Dendritic cell treated with granulocyte-macrophage colony-stimulating factor and Interleukin-4, amounts not matched to agents 40 ng/mL and 50 ng/mL, for 4 days (primary cell): ENCODE results near the gene CHD9.

Source experiments
- H3K27ac Mint-ChIP-seq: one replicate; pipeline ENCODE4 v1.8.0; 2022; ENCODE audit warnings: mild to moderate bottlenecking, mixed read lengths
- H3K27me3 Mint-ChIP-seq: one replicate; pipeline ENCODE4 v1.8.0; 2022; ENCODE audit warnings: mild to moderate bottlenecking, mixed read lengths
- H3K36me3 Mint-ChIP-seq: one replicate; pipeline ENCODE4 v1.8.0; 2022; ENCODE audit warnings: low read depth, mixed read lengths
- H3K4me1 Mint-ChIP-seq: one replicate; pipeline ENCODE4 v1.8.0; 2022; ENCODE audit warnings: low read depth, mixed read lengths
- H3K4me3 Mint-ChIP-seq: one replicate; pipeline ENCODE4 v1.8.0; 2022; ENCODE audit warnings: mild to moderate bottlenecking, moderate library complexity, mixed read lengths
- H3K9me3 Mint-ChIP-seq: one replicate; pipeline ENCODE4 v1.8.0; 2022; ENCODE audit warnings: mixed read lengths
- intact Hi-C: fragments of 100-400 bp; cut with micrococcal nuclease; formaldehyde crosslinking; loops from one replicate; pipeline ENCODE4 v1.15.0; 2022

Gene CHD9

DNA sequence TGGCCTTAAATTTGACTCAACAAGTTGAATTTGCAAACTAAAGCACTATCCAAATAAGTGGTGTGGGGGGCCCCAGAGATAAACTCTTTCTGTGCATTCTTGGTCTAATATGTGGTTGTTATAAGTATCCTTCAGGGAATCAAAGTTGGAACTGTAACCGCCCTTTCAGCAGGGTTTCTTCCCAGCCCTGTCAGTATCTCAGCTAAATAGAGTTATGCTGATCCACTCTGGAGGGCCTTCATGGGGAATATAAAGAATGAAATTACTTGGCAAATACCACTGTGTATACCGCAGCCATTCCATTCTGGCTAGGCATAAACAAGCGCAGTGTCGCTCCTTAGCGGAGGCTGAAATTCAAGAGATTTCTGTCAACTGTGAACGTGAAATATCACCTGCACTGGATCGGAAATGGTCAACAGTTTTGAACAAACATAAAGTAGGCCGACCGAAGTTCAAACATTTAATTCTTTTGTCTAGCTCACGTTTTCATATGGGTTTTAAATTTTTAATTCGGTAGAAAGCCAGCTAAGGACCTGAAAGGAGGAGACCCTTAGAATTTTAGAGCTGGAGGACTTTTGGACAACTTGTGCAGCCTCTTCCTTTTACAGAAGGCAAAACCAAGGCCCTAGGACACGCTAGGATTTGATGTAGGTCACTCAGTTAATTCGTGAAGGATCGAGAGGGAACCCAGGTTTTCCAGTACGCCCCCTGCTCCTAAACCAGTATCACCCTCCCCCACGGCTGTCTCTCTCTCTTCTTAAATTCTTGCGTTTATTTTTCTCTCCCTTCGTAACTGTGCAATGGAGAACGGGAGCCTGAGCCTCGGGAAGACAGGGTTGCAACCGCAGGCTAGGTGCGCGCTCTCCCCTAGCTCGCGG is 74.7 kb downstream of the CHD9 start:
- Mint-ChIP-seq H3K9me3 (no peaks in the 10 kb centered on the region), H3K36me3 (peaks cover 9% of the 10 kb centered on the region), H3K27me3 (no peaks in the 10 kb centered on the region), H3K27ac (peak overlapping the region; percentile 88), H3K4me1 (peaks cover 22% of the 10 kb centered on the region), H3K4me3 (peak overlapping the region; percentile 77)
- intact Hi-C loops = loop anchor here (1.0 to 5.0 kb wide), 4 partner anchors 31 to 373 kb away; partner anchors contain the start of gene AKTIP

GRCh38 chr16:53130159-53131049 is 75.6 kb downstream of the CHD9 start:
- H3K9me3 Mint-ChIP-seq = no peaks in the 10 kb centered on the region
- peaks cover 30% of the 10 kb centered on the region for H3K4me1 Mint-ChIP-seq
- H3K4me3 Mint-ChIP-seq = peak overlapping the region; percentile 77
- intact Hi-C loops = loop anchor here (1.0 to 5.0 kb wide), 4 partner anchors 32 to 372 kb away; partner anchors contain the start of gene AKTIP
- peak overlapping the region; percentile 88 for H3K27ac Mint-ChIP-seq
- H3K36me3 Mint-ChIP-seq = peaks cover 13% of the 10 kb centered on the region
- H3K27me3 Mint-ChIP-seq = no peaks in the 10 kb centered on the region

DNA sequence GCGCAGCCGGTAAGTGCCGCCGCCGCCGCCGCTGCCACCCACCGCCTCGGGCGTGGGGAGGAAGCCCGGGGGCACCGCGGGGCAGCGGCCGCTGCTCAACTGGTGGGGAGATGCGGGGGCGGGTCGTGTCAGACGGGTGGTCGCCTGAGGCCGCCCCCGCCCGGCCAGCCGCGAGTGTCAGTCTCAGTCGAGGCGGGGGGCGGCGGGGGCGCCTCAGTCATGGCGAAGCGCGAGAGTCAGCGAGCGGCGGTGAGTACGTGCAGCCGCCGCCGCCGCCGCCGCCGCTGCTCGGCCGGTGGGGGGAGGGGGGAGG is 76.2 kb downstream of the CHD9 start:
- peak overlapping the region; percentile 88 for H3K27ac Mint-ChIP-seq
- no peaks in the 10 kb centered on the region for H3K27me3 Mint-ChIP-seq
- peak overlapping the region; percentile 72 for H3K4me3 Mint-ChIP-seq
- H3K4me1 Mint-ChIP-seq = peaks cover 32% of the 10 kb centered on the region
- no peaks in the 10 kb centered on the region for H3K9me3 Mint-ChIP-seq
- peaks cover 15% of the 10 kb centered on the region for H3K36me3 Mint-ChIP-seq
- intact Hi-C loops = loop anchor here (2.0 to 5.0 kb wide), 3 partner anchors 32 to 371 kb away; partner anchors contain the start of gene AKTIP

- Mint-ChIP-seq H3K4me3 (peak overlapping the region; percentile 93), H3K4me1 (peaks cover 29% of the 10 kb centered on the region), H3K9me3 (no peaks in the 10 kb centered on the region), H3K27ac (peak overlapping the region; percentile 81), H3K36me3 (peaks cover 15% of the 10 kb centered on the region), H3K27me3 (no peaks in the 10 kb centered on the region)
- intact Hi-C loops = loop anchor here (2.0 to 5.0 kb wide), 3 partner anchors 33 to 371 kb away; partner anchors contain the start of gene AKTIP
Measured at GRCh38 chr16:53131363-53132071, 76.7 kb downstream of the CHD9 start.

GRCh38 chr16:53132406-53132805 is 77.6 kb downstream of the CHD9 start:
- Mint-ChIP-seq H3K4me3 (no peak overlapping the region), H3K27ac (no peak overlapping the region), H3K27me3 (no peaks in the 10 kb centered on the region)

DNA sequence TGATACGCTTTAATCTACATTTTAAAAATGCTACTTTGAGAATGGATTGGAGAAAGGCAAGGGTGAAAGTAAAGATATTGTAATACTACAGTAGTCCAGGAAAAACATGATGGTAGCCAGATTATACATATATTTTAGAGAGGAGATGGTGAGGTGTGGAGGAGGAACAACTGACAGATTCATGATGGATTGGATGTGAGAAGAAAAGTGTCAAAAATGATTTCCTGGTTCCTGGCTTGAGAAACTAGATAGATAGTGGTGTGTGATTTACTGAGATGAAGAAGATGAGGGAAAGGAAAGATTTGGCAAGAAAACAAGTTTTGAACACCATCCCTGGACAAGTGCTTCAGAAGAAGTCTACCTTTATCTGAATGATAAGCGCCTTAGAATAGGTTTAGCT is 80.5 kb downstream of the CHD9 start:
- intact Hi-C loops = no loop called here
- peaks cover 25% of the 10 kb centered on the region for H3K4me1 Mint-ChIP-seq
- H3K4me3 Mint-ChIP-seq = no peak overlapping the region
- peaks cover 15% of the 10 kb centered on the region for H3K36me3 Mint-ChIP-seq
- peak overlapping the region; percentile 9 for H3K27ac Mint-ChIP-seq
- no peaks in the 10 kb centered on the region for H3K9me3 Mint-ChIP-seq
- no peaks in the 10 kb centered on the region for H3K27me3 Mint-ChIP-seq

More at GRCh38 chr16:53132406-53132805, 77.6 kb downstream of the CHD9 start:
- intact Hi-C loops = loop anchor here (5.0 kb wide), 1 partner anchor 370 kb away; the partner anchor contains the start of gene AKTIP
- no peaks in the 10 kb centered on the region for H3K9me3 Mint-ChIP-seq
- H3K4me1 Mint-ChIP-seq = peaks cover 27% of the 10 kb centered on the region
- H3K36me3 Mint-ChIP-seq = peaks cover 15% of the 10 kb centered on the region

DNA sequence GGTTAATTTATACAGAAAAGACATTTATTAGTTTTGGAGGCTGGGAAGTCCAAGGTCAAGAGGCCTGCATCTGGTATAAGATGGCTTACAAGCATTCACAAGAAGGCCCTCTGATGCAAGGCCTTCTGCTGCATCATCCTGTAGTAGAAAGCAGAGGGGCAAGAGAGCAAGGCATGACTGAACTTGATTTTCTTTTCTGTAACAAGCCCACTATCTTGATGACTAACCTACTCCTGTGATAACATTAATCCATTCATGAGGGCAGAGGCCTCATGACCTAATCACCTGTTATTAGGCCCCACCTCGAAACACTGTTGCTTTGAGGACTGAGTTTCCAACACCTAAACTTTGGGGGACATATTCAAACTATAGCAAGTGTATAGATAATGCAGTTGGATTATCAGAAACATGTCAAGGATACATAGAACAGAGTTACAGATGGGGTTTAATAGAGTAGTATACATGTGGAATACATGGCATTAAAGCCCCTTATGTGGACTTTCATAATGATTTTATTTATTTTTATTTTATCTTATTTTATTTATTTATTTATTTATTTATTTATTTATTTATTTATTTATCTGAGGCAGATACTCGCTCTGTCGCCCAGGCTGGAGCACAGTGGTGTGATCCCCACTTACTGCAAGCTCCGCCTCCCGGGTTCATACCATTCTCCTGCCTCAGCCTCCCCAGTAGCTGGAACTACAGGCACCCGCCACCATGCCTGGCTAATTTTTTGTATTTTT is 88.2 kb downstream of the CHD9 start:
- Mint-ChIP-seq H3K27ac (no peak overlapping the region), H3K36me3 (peaks cover 4% of the 10 kb centered on the region), H3K27me3 (no peaks in the 10 kb centered on the region), H3K4me1 (peaks cover 26% of the 10 kb centered on the region), H3K4me3 (no peak overlapping the region), H3K9me3 (no peaks in the 10 kb centered on the region)
- intact Hi-C loops = no loop called here

GRCh38 chr16:53147500-53148065 is 92.8 kb downstream of the CHD9 start:
- intact Hi-C loops = no loop called here
- peaks cover 6% of the 10 kb centered on the region for H3K4me1 Mint-ChIP-seq
- H3K36me3 Mint-ChIP-seq = peaks cover 17% of the 10 kb centered on the region
- H3K27ac Mint-ChIP-seq = no peak overlapping the region
- peaks cover 9% of the 10 kb centered on the region for H3K9me3 Mint-ChIP-seq
- no peak overlapping the region for H3K4me3 Mint-ChIP-seq
- no peaks in the 10 kb centered on the region for H3K27me3 Mint-ChIP-seq

GRCh38 chr16:53150769-53151168 is 96.0 kb downstream of the CHD9 start:
- Mint-ChIP-seq H3K4me1 (peaks cover 9% of the 10 kb centered on the region), H3K9me3 (peaks cover 9% of the 10 kb centered on the region), H3K27me3 (no peaks in the 10 kb centered on the region), H3K4me3 (no peak overlapping the region), H3K36me3 (peaks cover 26% of the 10 kb centered on the region), H3K27ac (no peak overlapping the region)
- intact Hi-C loops = no loop called here

DNA sequence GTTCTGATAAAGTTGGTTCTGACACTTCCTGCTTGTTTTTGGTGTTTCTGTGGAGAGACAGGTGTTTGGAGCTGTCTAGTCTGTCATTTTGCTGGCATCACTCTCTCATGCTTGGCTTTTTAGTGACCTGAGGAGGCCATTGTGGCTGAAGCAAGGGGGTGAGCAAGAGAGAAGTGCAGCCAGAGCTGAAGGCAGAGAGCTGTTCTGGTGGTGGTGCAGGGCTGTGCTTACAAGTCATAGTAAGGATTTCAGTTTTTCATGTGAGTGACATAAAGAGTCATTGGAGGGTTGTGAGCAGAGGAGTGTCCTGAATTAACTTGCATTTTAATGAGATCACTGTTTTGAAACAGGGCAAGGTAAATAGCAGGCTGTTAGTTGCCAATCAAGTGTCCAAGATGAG is 97.5 kb downstream of the CHD9 start:
- intact Hi-C loops = no loop called here
- no peaks in the 10 kb centered on the region for H3K27me3 Mint-ChIP-seq
- H3K36me3 Mint-ChIP-seq = peaks cover 41% of the 10 kb centered on the region
- peaks cover 4% of the 10 kb centered on the region for H3K4me1 Mint-ChIP-seq
- H3K9me3 Mint-ChIP-seq = peaks cover 9% of the 10 kb centered on the region
- H3K27ac Mint-ChIP-seq = no peak overlapping the region
- no peak overlapping the region for H3K4me3 Mint-ChIP-seq

DNA sequence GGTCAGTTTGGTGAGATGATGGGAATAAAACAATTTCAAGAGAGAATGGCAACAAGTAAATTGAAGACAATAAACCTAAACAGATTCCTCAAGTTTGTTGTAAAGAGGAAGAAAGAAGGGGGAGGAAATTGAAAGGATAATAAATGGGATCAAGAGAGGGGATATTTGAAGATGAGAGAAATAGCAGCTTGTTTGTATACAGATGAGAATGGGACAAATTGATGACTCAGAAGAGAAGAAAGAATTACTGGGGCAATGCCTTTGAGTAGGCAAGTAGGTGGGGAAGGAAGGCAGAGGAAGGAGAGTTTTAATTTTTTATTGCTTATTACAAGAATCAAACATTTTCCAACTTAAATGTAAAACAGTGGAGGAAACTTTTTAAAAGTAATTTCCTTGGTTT is 98.3 kb downstream of the CHD9 start:
- Mint-ChIP-seq H3K9me3 (peaks cover 9% of the 10 kb centered on the region), H3K36me3 (peaks cover 39% of the 10 kb centered on the region), H3K27ac (no peak overlapping the region), H3K27me3 (no peaks in the 10 kb centered on the region), H3K4me1 (peaks cover 4% of the 10 kb centered on the region), H3K4me3 (no peak overlapping the region)
- intact Hi-C loops = no loop called here

DNA sequence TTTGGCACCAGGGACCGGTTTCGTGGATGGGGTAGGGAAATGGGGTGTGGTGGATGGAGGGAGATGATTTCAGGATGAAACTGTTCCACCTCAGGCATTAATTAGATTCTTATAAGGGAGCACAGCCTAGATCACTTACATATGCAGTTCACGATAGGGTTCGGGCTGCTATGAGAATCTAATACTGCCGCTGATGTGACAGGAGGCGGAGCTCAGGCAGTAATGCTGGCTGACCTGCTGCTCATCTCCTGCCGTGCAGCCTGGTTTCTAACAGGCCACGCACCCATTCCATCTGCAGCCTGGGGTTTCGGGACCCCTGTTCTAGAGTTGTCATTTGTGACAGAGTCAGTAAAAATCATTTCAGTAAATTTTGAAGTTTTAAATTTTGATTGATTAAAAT is 99.7 kb downstream of the CHD9 start:
- intact Hi-C loops = no loop called here
- H3K4me1 Mint-ChIP-seq = peaks cover 4% of the 10 kb centered on the region
- H3K36me3 Mint-ChIP-seq = peaks cover 29% of the 10 kb centered on the region
- no peak overlapping the region for H3K27ac Mint-ChIP-seq
- peaks cover 3% of the 10 kb centered on the region for H3K9me3 Mint-ChIP-seq
- H3K27me3 Mint-ChIP-seq = no peaks in the 10 kb centered on the region
- H3K4me3 Mint-ChIP-seq = no peak overlapping the region

DNA sequence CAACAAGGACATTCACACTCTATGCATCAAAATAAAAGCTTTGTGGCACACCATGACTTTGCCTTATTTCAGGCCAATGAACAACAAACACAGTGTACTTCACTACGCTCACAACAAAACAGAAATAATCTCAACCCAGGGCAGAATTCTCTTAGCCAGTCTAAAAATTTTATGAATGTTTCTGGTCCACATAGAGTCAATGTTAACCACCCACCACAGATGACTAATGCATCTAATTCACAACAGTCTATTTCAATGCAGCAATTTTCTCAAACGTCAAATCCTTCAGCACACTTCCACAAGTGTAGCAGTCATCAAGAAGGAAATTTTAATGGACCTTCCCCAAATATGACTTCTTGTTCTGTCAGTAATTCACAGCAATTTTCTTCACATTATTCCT is 101.7 kb downstream of the CHD9 start:
- intact Hi-C loops = no loop called here
- no peaks in the 10 kb centered on the region for H3K27me3 Mint-ChIP-seq
- no peak overlapping the region for H3K4me3 Mint-ChIP-seq
- H3K9me3 Mint-ChIP-seq = no peaks in the 10 kb centered on the region
- no peak overlapping the region for H3K27ac Mint-ChIP-seq
- H3K4me1 Mint-ChIP-seq = peaks cover 4% of the 10 kb centered on the region
- peaks cover 36% of the 10 kb centered on the region for H3K36me3 Mint-ChIP-seq
